ENCODE measurements around the gene NNAT. TPM values are rescaled to one million over a fixed set of nuclear protein-coding genes. Genes with fewer than 3 reads are reported as not detected.

The NNAT gene
- total and polyA plus RNA-seq, 2 donors (not counting 1 experiment from before 2014, with no cell fraction given), result 0.74 to 0.83 TPM

DNA sequence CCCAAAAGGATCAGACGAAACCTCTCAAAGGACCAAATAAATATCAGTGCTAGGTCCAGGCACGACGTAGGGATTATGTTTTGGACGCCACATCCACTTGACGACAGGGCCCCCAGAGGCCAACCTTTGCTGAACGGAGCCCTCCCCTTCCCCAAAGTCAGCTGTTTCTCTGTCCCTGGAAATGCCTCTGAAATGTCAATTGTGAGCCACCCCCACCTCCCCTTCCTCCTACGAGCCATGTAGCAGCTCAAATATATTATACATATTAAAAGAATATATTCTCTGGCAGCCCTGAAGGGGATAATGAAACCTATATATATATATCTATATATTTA, 46.2 kb downstream of the NNAT start:
- Histone ChIP-seq H3K9ac (ENCODE audit: insufficient read depth, low read length) (no peak overlapping the region), H3K9me3 (ENCODE audit: control insufficient read depth, insufficient read depth, low read depth, low read length) (no peaks in the 10 kb centered on the region), H3K27ac (ENCODE audit: insufficient read depth, low read length) (no peak overlapping the region), H3K4me3 (replicated peaks in 1 of 4; ENCODE audit: control extremely low read depth in 1 of 4, insufficient read depth in 1 of 4, low read depth in 3 of 4, low read length in 4 of 4) (no peak overlapping the region), H3K4me1 (ENCODE audit: control insufficient read depth, extremely low read depth, insufficient read depth, low read length) (no peaks in the 10 kb centered on the region), H2AFZ (ENCODE audit: low read length) (no peak overlapping the region), H4K20me1 (ENCODE audit: control insufficient read depth, extremely low read depth, insufficient read depth, low read length) (no peaks in the 10 kb centered on the region), H3K36me3 (ENCODE audit: control insufficient read depth, insufficient read depth, low read length) (no peaks in the 10 kb centered on the region), H3K79me2 (ENCODE audit: control insufficient read depth, insufficient read depth, low read length) (no peaks in the 10 kb centered on the region), H3K4me2 (ENCODE audit: extremely low read depth, insufficient read depth, low read length) (no peak overlapping the region), H3K27me3 (ENCODE audit: control insufficient read depth, insufficient read depth, low read length) (peaks cover 28% of the 10 kb centered on the region)
- DNase-seq (ENCODE audit: low read depth in 2 of 2), result no peak
- TF ChIP-seq, protein P1, sequence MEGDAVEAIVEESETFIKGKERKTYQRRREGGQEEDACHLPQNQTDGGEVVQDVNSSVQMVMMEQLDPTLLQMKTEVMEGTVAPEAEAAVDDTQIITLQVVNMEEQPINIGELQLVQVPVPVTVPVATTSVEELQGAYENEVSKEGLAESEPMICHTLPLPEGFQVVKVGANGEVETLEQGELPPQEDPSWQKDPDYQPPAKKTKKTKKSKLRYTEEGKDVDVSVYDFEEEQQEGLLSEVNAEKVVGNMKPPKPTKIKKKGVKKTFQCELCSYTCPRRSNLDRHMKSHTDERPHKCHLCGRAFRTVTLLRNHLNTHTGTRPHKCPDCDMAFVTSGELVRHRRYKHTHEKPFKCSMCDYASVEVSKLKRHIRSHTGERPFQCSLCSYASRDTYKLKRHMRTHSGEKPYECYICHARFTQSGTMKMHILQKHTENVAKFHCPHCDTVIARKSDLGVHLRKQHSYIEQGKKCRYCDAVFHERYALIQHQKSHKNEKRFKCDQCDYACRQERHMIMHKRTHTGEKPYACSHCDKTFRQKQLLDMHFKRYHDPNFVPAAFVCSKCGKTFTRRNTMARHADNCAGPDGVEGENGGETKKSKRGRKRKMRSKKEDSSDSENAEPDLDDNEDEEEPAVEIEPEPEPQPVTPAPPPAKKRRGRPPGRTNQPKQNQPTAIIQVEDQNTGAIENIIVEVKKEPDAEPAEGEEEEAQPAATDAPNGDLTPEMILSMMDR (conservative IDR thresholded peaks at IDR 0.05 in 1 of 2, IDR thresholded peaks at IDR 0.05 in 1 of 2; ENCODE audit: low read depth in 1 of 2, low read length in 2 of 2), result no peak
- no peak for TF ChIP-seq EZH2 (IDR thresholded peaks at IDR 0.05; ENCODE audit: low read length, missing control alignments)

DNA sequence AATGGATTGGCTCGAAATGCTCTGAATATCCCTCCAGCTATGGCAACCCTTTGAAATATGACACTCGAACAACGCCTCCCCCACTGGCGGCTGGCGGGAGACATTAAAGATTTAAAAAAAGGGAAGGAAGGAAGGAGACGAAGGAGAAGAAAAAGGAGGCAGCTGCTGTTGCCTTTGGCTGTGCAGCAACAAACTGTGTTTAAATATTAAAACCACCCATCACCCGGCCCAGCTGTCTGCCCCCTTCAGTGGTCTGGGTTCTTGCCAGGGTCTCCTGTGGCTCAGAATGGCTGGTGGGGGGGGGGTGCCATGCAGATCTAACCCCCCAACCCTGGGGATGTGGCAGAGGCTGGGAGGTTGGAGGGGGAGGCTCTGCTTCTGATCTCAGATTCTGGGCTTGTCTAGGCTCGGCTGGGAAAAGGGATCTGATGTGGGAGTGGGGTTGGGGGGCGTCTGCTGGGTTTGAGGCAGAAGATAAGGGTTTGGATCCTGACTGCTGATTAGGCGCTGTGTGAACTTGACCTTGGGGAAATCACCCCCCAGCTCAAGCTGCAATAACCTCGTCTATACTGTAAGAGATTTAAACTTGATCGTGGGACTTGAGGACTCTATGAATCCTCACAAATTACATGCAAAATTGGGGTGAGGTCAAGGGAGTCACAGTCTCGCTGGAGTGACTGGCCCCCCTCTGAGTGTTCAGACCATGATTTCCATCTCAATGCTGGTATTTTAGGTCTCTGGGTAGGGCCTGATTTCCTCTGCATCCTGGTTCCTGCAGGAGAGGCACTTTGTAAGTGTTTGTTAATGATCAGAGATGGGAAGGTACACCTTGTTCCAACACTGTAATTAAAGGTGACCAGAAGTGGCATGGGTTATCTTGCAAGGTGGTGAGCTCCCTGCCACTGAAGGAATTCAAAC, 46.9 kb downstream of the NNAT start:
- Histone ChIP-seq H3K9me3 (ENCODE audit: control insufficient read depth, insufficient read depth, low read depth, low read length) (no peaks in the 10 kb centered on the region), H3K27ac (ENCODE audit: insufficient read depth, low read length) (no peak overlapping the region), H3K4me1 (ENCODE audit: control insufficient read depth, extremely low read depth, insufficient read depth, low read length) (no peaks in the 10 kb centered on the region), H3K36me3 (ENCODE audit: control insufficient read depth, insufficient read depth, low read length) (no peaks in the 10 kb centered on the region), H2AFZ (ENCODE audit: low read length) (no peak overlapping the region), H4K20me1 (ENCODE audit: control insufficient read depth, extremely low read depth, insufficient read depth, low read length) (no peaks in the 10 kb centered on the region), H3K27me3 (ENCODE audit: control insufficient read depth, insufficient read depth, low read length) (peaks cover 28% of the 10 kb centered on the region), H3K79me2 (ENCODE audit: control insufficient read depth, insufficient read depth, low read length) (no peaks in the 10 kb centered on the region), H3K4me3 (replicated peaks in 1 of 4; ENCODE audit: control extremely low read depth in 1 of 4, insufficient read depth in 1 of 4, low read depth in 3 of 4, low read length in 4 of 4) (no peak overlapping the region), H3K4me2 (ENCODE audit: extremely low read depth, insufficient read depth, low read length) (no peak overlapping the region), H3K9ac (ENCODE audit: insufficient read depth, low read length) (no peak overlapping the region)
- TF ChIP-seq EZH2 (IDR thresholded peaks at IDR 0.05; ENCODE audit: low read length, missing control alignments), result no peak
- TF ChIP-seq, protein P1 (conservative IDR thresholded peaks at IDR 0.05 in 1 of 2, IDR thresholded peaks at IDR 0.05 in 1 of 2; ENCODE audit: low read depth in 1 of 2, low read length in 2 of 2), result no peak
- DNase-seq (ENCODE audit: low read depth in 2 of 2), result no peak

DNA sequence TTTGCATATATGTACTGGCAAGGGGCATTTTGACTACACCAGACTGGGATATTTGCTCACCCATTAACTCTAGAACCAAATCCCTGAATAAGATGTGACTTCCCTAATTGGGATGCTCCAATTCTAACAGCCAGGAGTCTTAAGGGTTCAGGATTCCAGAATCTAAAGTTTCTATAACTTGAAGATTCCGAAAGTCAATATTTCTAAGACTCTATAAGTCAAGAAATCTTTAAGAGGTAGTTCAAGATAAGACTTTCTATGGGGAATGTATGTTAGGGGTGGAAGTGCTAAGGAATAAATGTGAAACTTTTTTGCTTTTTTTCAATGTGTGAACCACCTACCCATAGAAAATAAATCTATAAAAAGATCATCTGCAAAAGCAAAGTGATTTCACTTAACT, 49.4 kb downstream of the NNAT start:
- TF ChIP-seq EZH2 (IDR thresholded peaks at IDR 0.05; ENCODE audit: low read length, missing control alignments), result no peak
- TF ChIP-seq, protein P1 (conservative IDR thresholded peaks at IDR 0.05 in 1 of 2, IDR thresholded peaks at IDR 0.05 in 1 of 2; ENCODE audit: low read depth in 1 of 2, low read length in 2 of 2), result no peak
- peaks cover 19% of the 10 kb centered on the region for H3K27me3 ChIP-seq (ENCODE audit: control insufficient read depth, insufficient read depth, low read length)
- no peak overlapping the region for H2AFZ ChIP-seq (ENCODE audit: low read length)
- no peaks in the 10 kb centered on the region for H3K4me1 ChIP-seq (ENCODE audit: control insufficient read depth, extremely low read depth, insufficient read depth, low read length)
- no peak for DNase-seq (ENCODE audit: low read depth in 2 of 2)
- no peaks in the 10 kb centered on the region for H3K79me2 ChIP-seq (ENCODE audit: control insufficient read depth, insufficient read depth, low read length)
- H3K4me2 ChIP-seq (ENCODE audit: extremely low read depth, insufficient read depth, low read length), result no peak overlapping the region
- no peak overlapping the region for H3K27ac ChIP-seq (ENCODE audit: insufficient read depth, low read length)
- no peak overlapping the region for H3K9ac ChIP-seq (ENCODE audit: insufficient read depth, low read length)
- no peaks in the 10 kb centered on the region for H4K20me1 ChIP-seq (ENCODE audit: control insufficient read depth, extremely low read depth, insufficient read depth, low read length)
- H3K4me3 ChIP-seq (replicated peaks in 1 of 4; ENCODE audit: control extremely low read depth in 1 of 4, insufficient read depth in 1 of 4, low read depth in 3 of 4, low read length in 4 of 4), result no peak overlapping the region
- H3K9me3 ChIP-seq (ENCODE audit: control insufficient read depth, insufficient read depth, low read depth, low read length), result no peaks in the 10 kb centered on the region
- H3K36me3 ChIP-seq (ENCODE audit: control insufficient read depth, insufficient read depth, low read length), result no peaks in the 10 kb centered on the region

Data from fibroblast of lung (primary cell).